ENCODE measurements around the gene ANKRD26.
A peak's percentile ranks its signal among the peaks of the same experiment; 100 is the strongest.

ANKRD26 gene

DNA sequence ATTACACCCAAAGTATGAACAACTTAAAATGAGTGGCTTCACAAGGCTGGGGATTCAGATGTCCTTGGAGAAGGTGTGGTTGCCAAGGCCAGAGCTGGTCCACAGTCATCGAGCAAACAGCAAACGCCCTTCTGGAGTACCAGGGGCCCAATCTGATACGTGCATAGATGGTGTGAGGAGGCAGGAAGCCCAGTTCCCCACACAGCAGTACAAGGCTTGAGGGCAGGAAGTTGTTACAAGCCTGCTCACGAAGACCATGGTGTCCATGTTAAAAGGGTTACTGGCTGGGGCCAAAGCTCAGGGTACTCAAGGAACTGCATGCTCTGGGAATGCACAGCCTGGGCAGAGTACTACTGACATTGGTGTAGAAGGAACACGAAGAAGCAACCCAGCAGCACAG, 4.6 kb upstream of the ANKRD26 start:
- H3K4me3 ChIP-seq (ENCODE audit: low read depth, low read length): no peak overlapping the region
- no peak for DNase-seq (ENCODE audit: low read depth)
- TF ChIP-seq, protein P1, sequence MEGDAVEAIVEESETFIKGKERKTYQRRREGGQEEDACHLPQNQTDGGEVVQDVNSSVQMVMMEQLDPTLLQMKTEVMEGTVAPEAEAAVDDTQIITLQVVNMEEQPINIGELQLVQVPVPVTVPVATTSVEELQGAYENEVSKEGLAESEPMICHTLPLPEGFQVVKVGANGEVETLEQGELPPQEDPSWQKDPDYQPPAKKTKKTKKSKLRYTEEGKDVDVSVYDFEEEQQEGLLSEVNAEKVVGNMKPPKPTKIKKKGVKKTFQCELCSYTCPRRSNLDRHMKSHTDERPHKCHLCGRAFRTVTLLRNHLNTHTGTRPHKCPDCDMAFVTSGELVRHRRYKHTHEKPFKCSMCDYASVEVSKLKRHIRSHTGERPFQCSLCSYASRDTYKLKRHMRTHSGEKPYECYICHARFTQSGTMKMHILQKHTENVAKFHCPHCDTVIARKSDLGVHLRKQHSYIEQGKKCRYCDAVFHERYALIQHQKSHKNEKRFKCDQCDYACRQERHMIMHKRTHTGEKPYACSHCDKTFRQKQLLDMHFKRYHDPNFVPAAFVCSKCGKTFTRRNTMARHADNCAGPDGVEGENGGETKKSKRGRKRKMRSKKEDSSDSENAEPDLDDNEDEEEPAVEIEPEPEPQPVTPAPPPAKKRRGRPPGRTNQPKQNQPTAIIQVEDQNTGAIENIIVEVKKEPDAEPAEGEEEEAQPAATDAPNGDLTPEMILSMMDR (conservative IDR thresholded peaks at IDR 0.05; ENCODE audit: low read depth, low read length): no peak

DNA sequence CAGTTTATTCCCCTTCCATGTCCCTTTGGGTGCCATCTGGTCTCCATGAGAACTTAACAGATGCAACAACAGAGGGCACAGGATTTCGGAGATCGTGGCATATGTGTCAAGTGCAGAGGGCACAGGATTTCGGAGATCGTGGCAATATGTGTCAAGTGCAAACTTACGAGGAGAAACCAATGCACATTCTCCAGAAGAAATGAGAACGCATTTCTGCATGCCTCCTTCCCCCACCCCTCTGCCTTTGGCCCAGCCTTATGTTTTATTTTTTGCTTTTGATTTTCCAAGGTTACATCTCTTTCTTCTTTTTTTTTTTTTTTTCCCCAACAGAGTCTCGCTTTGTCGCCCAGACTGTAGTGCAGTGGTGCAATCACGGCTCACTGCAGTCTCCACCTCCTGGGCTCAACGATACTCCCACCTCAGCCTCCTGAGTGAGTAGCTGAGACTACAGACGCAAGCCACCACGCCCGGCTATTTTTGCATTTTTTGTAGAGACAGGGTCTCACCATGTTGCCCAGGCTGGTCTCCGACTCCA, 586 bp upstream of the ANKRD26 start:
- H3K4me3 ChIP-seq (ENCODE audit: low read depth, low read length): peak overlapping the region; percentile 79
- TF ChIP-seq, protein P1 (conservative IDR thresholded peaks at IDR 0.05; ENCODE audit: low read depth, low read length): no peak
- DNase-seq (ENCODE audit: low read depth): no peak

DNA sequence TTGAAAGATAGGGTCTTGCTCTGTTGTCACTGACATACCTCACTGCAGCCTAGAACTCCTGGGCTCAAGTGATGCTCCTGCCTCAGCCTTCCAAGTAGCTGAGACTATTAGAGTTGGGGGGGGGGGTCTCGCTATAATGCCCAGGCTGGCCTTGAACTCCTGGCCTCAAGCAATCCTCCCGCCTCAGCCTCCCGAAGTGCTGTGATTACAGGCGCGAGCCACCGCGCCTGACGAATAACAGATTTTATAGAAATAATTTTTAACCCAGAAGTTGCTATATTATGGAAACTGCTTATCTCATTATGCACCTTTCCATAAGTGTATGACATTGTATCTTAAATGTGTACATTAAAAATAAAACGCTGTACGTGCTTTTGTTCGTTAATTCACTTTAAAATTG, 846 bp downstream of the ANKRD26 start:
- no peak for DNase-seq (ENCODE audit: low read depth)
- H3K4me3 ChIP-seq (ENCODE audit: low read depth, low read length): peak overlapping the region; percentile 79
- TF ChIP-seq, protein P1 (conservative IDR thresholded peaks at IDR 0.05; ENCODE audit: low read depth, low read length): no peak

DNA sequence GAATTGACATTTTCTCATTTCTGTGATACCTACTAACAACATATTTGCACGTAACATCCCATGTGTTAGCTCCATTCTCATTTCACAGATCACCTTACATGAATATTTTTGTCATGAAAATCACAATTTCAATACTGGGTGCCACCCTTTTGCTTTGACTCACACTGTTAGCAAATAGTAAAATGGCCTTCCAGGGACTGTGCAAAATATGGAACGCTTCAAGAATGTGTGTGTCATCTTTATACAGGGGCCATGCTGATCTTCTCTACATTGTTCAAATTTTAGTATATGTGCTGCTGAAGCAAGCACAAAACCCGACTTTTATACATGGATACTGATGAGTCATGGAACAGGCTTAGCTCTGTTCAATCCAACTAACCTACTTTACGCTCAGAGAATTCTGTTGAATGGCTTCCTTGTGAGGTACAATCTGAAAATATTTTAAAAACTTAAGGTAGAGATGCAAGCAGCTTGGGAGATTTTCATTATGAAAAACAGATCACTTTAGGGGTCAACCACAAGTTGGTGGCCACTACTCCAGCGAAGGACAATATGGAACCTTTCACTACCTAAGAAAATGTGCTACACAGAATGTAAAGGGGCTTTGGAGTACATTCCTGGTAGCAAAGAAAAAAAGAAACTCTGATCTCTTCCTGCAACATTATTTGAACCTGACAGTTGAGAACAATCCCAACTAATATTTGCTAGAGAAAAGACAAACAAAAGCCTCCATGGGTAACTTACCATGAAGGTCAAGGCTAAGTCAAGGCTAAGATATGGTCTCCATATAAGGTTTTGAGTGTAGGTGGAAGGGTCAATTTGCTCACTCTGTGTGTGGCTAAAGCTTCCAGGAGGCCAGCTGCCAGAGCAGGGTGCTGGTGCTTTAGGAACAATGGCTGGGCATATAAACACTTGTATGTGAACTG, 11.9 kb downstream of the ANKRD26 start:
- TF ChIP-seq, protein P1 (conservative IDR thresholded peaks at IDR 0.05; ENCODE audit: low read depth, low read length): no peak
- H3K4me3 ChIP-seq (ENCODE audit: low read depth, low read length): no peak overlapping the region
- DNase-seq (ENCODE audit: low read depth): no peak

DNA sequence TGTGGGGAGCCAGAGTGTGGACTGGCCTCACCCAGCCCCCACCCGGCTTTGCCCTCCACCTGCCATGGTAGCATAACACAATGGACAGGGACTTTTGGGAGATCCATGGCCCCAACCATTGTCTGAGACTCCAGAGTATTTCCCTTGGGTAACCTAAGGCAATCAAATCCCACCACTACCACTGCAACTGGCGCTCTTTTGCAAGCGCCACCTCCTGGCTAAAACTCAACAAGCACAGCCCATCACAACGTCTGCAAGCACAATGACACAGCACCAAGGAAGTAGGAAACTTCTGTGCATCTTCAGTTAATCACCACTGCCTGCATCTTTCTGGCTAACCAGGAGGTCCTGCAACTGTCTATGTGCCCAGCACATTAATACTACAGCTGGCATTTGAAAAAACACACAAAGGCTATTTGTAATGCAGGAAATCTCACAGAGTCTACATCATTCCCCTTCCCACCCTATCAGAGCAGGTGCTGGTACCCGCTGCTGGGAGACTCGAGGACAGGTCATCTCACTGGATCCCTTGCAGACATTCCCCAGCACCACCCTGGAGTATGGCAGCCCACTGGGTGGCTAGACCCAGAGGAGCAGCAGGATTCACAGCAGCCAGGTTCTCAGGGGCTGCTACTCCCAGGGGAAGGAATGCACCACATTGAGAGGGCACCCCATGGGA, 27.7 kb downstream of the ANKRD26 start:
- peak; percentile 9 for DNase-seq (ENCODE audit: low read depth)
- TF ChIP-seq, protein P1 (conservative IDR thresholded peaks at IDR 0.05; ENCODE audit: low read depth, low read length): peak; percentile 21
- no peak overlapping the region for H3K4me3 ChIP-seq (ENCODE audit: low read depth, low read length)

DNA sequence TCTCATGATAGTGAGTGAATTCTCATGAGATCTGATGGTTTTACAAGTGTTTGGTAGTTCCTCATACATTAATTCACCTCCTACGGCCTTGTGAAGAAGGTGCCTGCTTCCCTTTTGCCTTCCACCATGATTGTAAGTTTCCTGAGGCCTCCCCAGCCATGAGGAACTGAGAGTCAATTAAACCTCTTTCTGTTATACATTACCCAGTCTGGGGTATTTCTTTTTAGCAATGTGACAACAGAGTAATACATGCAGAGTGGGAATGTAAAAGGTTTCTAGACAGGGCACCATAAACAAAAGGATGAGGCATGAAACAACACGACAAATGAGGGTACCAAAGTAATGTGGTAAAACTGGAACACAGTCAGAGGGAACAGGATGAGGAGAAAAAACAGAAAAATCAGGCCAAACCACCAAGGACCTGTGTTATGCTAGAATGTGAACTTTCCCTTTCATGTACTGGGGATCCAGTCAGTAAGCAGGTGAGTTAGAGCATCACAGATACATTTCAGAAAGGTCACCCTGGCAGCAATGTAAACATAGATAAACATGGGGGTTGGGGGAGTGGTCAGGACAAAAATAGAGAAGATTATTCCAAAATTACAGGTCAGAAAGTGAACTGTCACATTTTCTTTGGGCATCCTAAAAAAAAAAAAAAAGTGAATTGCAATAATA, 31.9 kb downstream of the ANKRD26 start:
- DNase-seq (ENCODE audit: low read depth): no peak
- no peak overlapping the region for H3K4me3 ChIP-seq (ENCODE audit: low read depth, low read length)
- TF ChIP-seq, protein P1 (conservative IDR thresholded peaks at IDR 0.05; ENCODE audit: low read depth, low read length): no peak
